K562 (cell line): Measurements from ENCODE around the gene C1RL. TPM values are rescaled to one million over a fixed set of nuclear protein-coding genes. Genes with fewer than 3 reads are reported as not detected.

Experiments used
- ATAC-seq: fragments of 200-7000 bp; cut with Tn5 transposase; 3 replicates; pipeline ENCODE4 v1.9.1; 2020; ENCODE audit warnings: moderate library complexity
- BruUV-seq: library from RNA; stranded (reverse); fragments of 400-500 nt; replicated peaks from 2 replicates; lab custom pipeline; 2021; lab: Mats Ljungman, UMichigan
- CTCF ChIA-PET: fragments of 300-600 bp; formaldehyde crosslinking; extraction: SDS; loops from one replicate; lab custom pipeline; 2021; ENCODE audit warnings: low intra/inter-chr PET ratio; lab: Yijun Ruan, JAX
- POLR2A ChIA-PET: fragments of 300-600, 350-650 bp; sonication (Branson Sonifier 250); formaldehyde crosslinking; extraction: SDS; loops from one replicate; lab custom pipeline; 2021; ENCODE audit warnings: antibody characterized with exemption, inconsistent platforms; lab: Yijun Ruan, JAX
- DNase-seq, 4 experiments: peaks; one replicate each; pipeline versions ENCODE4 v3.0.0 to v3.0.0-alpha.2; 2011 to 2018; ENCODE audit warnings: low spot score in 3 of 4, mixed read lengths in 3 of 4; ENCODE audit errors: extremely low read depth in 1 of 4
- FAIRE-seq: peaks from 2 replicates; lab custom pipeline; 2011; peaks lifted over from hg19 to GRCh38; lab: Jason Lieb, UNC
- H2AFZ ChIP-seq: 2 replicates; pipeline ENCODE4 v1.6.0; 2011; ENCODE audit warnings: low read depth, low read length, control low read depth, inconsistent platforms
- H3K27ac ChIP-seq: fragments of 200-600 bp; 3 replicates; pipeline ENCODE4 v1.8.0; 2011; ENCODE audit warnings: low read depth, mild to moderate bottlenecking, control low read depth, inconsistent platforms, low read length, moderate library complexity, mixed read lengths; ENCODE audit errors: extremely low read depth
- H3K27me3 ChIP-seq, 2 experiments: fragments of 300-600 bp in 1 of 2; 2 replicates in 1 of 2; 3 replicates in 1 of 2; pipeline versions ENCODE4 v1.6.0 to v1.8.0; 2011; ENCODE audit warnings: inconsistent platforms in 2 of 2, low read length in 2 of 2, mild to moderate bottlenecking in 1 of 2, mixed read lengths in 1 of 2, moderate library complexity in 1 of 2; ENCODE audit not compliant: control insufficient read depth in 2 of 2, insufficient read depth in 2 of 2
- H3K36me3 ChIP-seq: fragments of 300-600 bp; 3 replicates; pipeline ENCODE4 v1.8.0; 2011; ENCODE audit warnings: mild to moderate bottlenecking, low read length, inconsistent platforms; ENCODE audit not compliant: control insufficient read depth, insufficient read depth
- H3K4me1 ChIP-seq, 2 experiments: fragments of 200-600 bp in 1 of 2; replicated peaks in 1 of 2; 2 replicates in 1 of 2; 3 replicates in 1 of 2; pipeline versions ENCODE4 v1.5.1 to v1.8.0; 2011; ENCODE audit warnings: inconsistent platforms in 2 of 2, low read length in 2 of 2, mild to moderate bottlenecking in 1 of 2, mixed read lengths in 1 of 2, moderate library complexity in 1 of 2; ENCODE audit not compliant: control insufficient read depth in 2 of 2, insufficient read depth in 2 of 2
- H3K4me2 ChIP-seq: 2 replicates; pipeline ENCODE4 v1.6.1; 2011; ENCODE audit warnings: low read length, control low read depth, inconsistent platforms, mixed read lengths; ENCODE audit not compliant: insufficient read depth
- H3K4me3 ChIP-seq: fragments of 200-600 bp; sonication (generic), shearing (Covaris generic); 2 replicates; pipeline ENCODE4 v1.5.1; 2016; ENCODE audit warnings: control low read depth, inconsistent platforms
- H3K79me2 ChIP-seq: fragments of 200-600 bp; 3 replicates; pipeline ENCODE4 v1.8.0; 2011; ENCODE audit warnings: low read length, inconsistent platforms; ENCODE audit not compliant: control insufficient read depth, insufficient read depth
- H3K9ac ChIP-seq, 2 experiments: 2 replicates each; pipeline versions ENCODE4 v1.6.0 to v1.6.1; 2011; ENCODE audit warnings: low read depth in 2 of 2, low read length in 2 of 2, control low read depth in 1 of 2, inconsistent platforms in 1 of 2, mild to moderate bottlenecking in 1 of 2, mixed read lengths in 1 of 2; ENCODE audit not compliant: insufficient read depth in 1 of 2
- H3K9me1 ChIP-seq: one replicate; pipeline ENCODE4 v1.6.0; 2011; ENCODE audit warnings: inconsistent platforms, mild to moderate bottlenecking, low read length, moderate library complexity; ENCODE audit not compliant: control insufficient read depth, insufficient read depth
- H3K9me3 ChIP-seq: replicated peaks from 2 replicates; pipeline ENCODE4 v1.5.1; 2011; ENCODE audit warnings: low read depth, low read length, inconsistent platforms; ENCODE audit not compliant: control insufficient read depth, insufficient read depth
- H4K20me1 ChIP-seq: replicated peaks from 2 replicates; pipeline ENCODE4 v1.6.1; 2011; ENCODE audit warnings: low read length, inconsistent platforms, mixed read lengths; ENCODE audit not compliant: control insufficient read depth, insufficient read depth
- CTCFL ChIP-seq: IDR thresholded peaks from 2 replicates; pipeline ENCODE4 v1.6.1; 2011; ENCODE audit warnings: borderline replicate concordance, low read depth, mild to moderate bottlenecking, moderate library complexity, low read length; ENCODE audit not compliant: insufficient read depth, poor library complexity, severe bottlenecking
- DEAF1 ChIP-seq: fragments of 450-650 bp; formaldehyde crosslinking; IDR thresholded peaks from 2 replicates; pipeline ENCODE4 v1.4.0; 2020; ENCODE audit warnings: mild to moderate bottlenecking, moderate library complexity
- NFIC ChIP-seq: fragments of 450-650 bp; IDR thresholded peaks from 2 replicates; pipeline ENCODE4 v1.6.1; 2017; ENCODE audit warnings: mild to moderate bottlenecking, inconsistent platforms
- POLR2G ChIP-seq: fragments of 200-400 bp; formaldehyde crosslinking; IDR thresholded peaks from 2 replicates; pipeline ENCODE4 v1.6.1; 2017; ENCODE audit warnings: low read depth, mild to moderate bottlenecking, antibody characterized with exemption, low read length, moderate library complexity
- RAD21 ChIP-seq, 2 experiments: fragments of 250-450 bp in 1 of 2; fragments of 450-650 bp in 1 of 2; sonication (Bioruptor Pico) in 1 of 2; formaldehyde crosslinking in 1 of 2; IDR thresholded peaks in 1 of 2; conservative IDR thresholded peaks in 1 of 2; 2 replicates each; pipeline versions ENCODE4 v1.4.0 to v1.8.0; 2020 to 2022; ENCODE audit warnings: mild to moderate bottlenecking in 2 of 2, moderate library complexity in 1 of 2
- SMC3 ChIP-seq: conservative IDR thresholded peaks from 2 replicates; pipeline ENCODE4 v1.6.1; 2011; ENCODE audit warnings: low read depth, low read length, improper control_type of control experiment; ENCODE audit not compliant: insufficient read depth
- SREBF2 ChIP-seq: sonication (generic); formaldehyde crosslinking; IDR thresholded peaks from 2 replicates; pipeline ENCODE4 v1.4.0; 2020; ENCODE audit warnings: mild to moderate bottlenecking, missing genetic modification reagents
- WGBS: fragments of 100-300 bp; shearing (Covaris generic); methylation state at CpG from one replicate; pipeline ENCODE4 v1.1.6; 2016; ENCODE audit warnings: low coverage, mixed read lengths; ENCODE audit not compliant: insufficient coverage; ENCODE audit errors: missing lambda C conversion rate; 5-methylcytosine and 5-hydroxymethylcytosine counted together
- in situ Hi-C: fragments of 300-500 bp; cut with MboI; formaldehyde crosslinking; loops from 4 replicates; pipeline ENCODE4 v1.15.0; 2018; ENCODE audit warnings: inconsistent platforms, mixed read lengths
- intact Hi-C: fragments of 100-400 bp; cut with micrococcal nuclease; formaldehyde crosslinking; loops from 2 replicates; pipeline ENCODE4 v1.14.2; 2022
- polyA plus RNA-seq, 8 experiments: library from polyadenylated mRNA; depleted of rRNA in 4 of 8; stranded (reverse) in 5 of 8; unstranded in 3 of 8; fragments of >200 nt; fragmentation: Nextera tagmentation in 2 of 8; fragmentation: Illumina TruSeq in 1 of 8; extraction: Ambion mirVana in 2 of 8; extraction: Trizol in 1 of 8; gene quantifications; 2 replicates each; pipeline versions ENCODE4 v1.2.1 to v1.2.3, GENCODE V29; 2011 to 2014; ENCODE audit warnings: inconsistent platforms in 1 of 8, missing spikeins in 1 of 8
- total RNA-seq, 7 experiments: library from RNA; depleted of rRNA in 6 of 7; stranded (reverse); fragments of >200 nt in 6 of 7; fragmentation: Illumina TruSeq in 2 of 7; extraction: Trizol in 2 of 7; gene quantifications; 2 replicates each; pipeline versions ENCODE4 v1.2.1 to v1.2.3, GENCODE V29; 2011 to 2021; ENCODE audit warnings: low replicate concordance in 1 of 7

Gene C1RL
- total and polyA plus RNA-seq, 9 of the 15 experiments (the other 6 are each of a cell fraction or from before 2014, with no cell fraction given): 1.4 to 10.7 (median 8.0) TPM

GRCh38 chr12:7092229-7092985, 16.6 kb downstream of the C1RL start, which contains the start of gene C1R:
Gene C1R (minus strand): TSS chr12:7092445. CDS start chr12:7092388, 57 bp downstream.
- intact Hi-C loops (loop anchor here (2.0 kb wide), 2 partner anchors 16 to 32 kb away; partner anchors contain the start of genes C1RL and C1S), in situ Hi-C loops (no loop called here)
- peak within 1 kb of the TSS in 1 of 2 experiments; percentile 71; a peak in 2 of 4 replicates for H3K9ac ChIP-seq
- H3K9me1 ChIP-seq: no peaks in the 10 kb centered on the region
- WGBS: 31% methylated on average over 12 of the region's 16 CpGs
- CTCF ChIA-PET: interaction anchor here (0.6 to 1.5 kb wide), 5 partner anchors 9 to 148 kb away, joined by 3 to 7 read pairs (median 4); partner anchors contain the start of genes C12orf57 and C1S
- no peaks in the 10 kb centered on the region for H3K36me3 ChIP-seq
- POLR2A ChIA-PET: interaction anchor here (1.3 kb wide), 1 partner anchor 148 kb away, joined by 4 read pairs; the partner anchor contains the start of genes C12orf57 and RNU7-1
- no peaks in the 10 kb centered on the region for H3K9me3 ChIP-seq
- H4K20me1 ChIP-seq: no peaks in the 10 kb centered on the region
- no TSS peak for BruUV-seq
- FAIRE-seq: peak; percentile 88
- H3K4me2 ChIP-seq: peak within 1 kb of the TSS; percentile 52; the same call in 1 of the 2 replicates
- H3K27me3 ChIP-seq: no peaks in the 10 kb centered on the region; a peak in 1 of 5 replicates
- H3K4me1 ChIP-seq: peaks cover 6 to 24% of the 10 kb centered on the region in 2 experiments; a peak in 3 of 5 replicates
- ATAC-seq: peak; percentile 76
- no peak within 1 kb of the TSS for H3K27ac ChIP-seq
- H3K79me2 ChIP-seq: no peaks in the 10 kb centered on the region
- H3K4me3 ChIP-seq: no peak within 1 kb of the TSS
- peak within 1 kb of the TSS; percentile 66 for H2AFZ ChIP-seq
- DNase-seq: peak; percentile 58 to 71 (median 60)
- TF ChIP-seq SREBF2 (no peak), POLR2G (peak; percentile 37; the same call in 1 of the 2 replicates), NFIC (no peak), SMC3 (peak; percentile 52; the same call in 1 of the 2 replicates), CTCFL (peak; percentile 40), RAD21 (CRISPR knock-in tag; conservative IDR thresholded peaks at IDR 0.05 in 1 of 2, IDR thresholded peaks at IDR 0.05 in 1 of 2) (peak; percentile 60 to 67), DEAF1 (0 out of 2 replicates have a peak, but pooled peaks have one; percentile 33)
